Activated T-helper 1 cell treated with anti-CD3 and anti-CD28 coated beads, Interleukin-2, amount 50 U/mL, for 16 hours (primary cell): ENCODE measurements around the gene CRYAA.
"Not testable (repeated sequence)": the region's sequence is repeated elsewhere in the genome, so short reads cannot be mapped to it uniquely, and the experiment has no call there.

Source experiments
- DNase-seq, 2 donors: peaks; one replicate each; pipeline ENCODE4 v3.0.0-alpha.2; 2020; ENCODE audit warnings: low read depth in 1 of 2, low spot score in 1 of 2

The CRYAA gene

DNA sequence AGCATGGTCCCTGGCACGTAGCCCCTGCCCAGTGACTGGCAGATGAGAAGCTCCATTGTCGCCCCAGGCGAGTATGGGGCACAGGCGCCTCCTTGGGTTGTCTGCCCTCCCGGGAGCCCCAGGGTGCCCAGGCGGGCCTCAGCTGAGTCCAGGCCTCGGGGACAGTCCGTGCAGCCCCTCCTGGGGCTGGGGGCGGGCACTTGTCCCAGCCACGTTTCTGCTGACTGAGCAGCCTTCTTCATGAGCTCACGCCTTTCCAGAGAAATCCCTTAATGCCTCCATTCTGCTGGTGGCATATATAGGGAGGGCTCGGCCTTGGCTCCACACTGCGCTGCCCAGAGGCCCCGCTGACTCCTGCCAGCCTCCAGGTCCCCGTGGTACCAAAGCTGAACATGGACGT is at the start of gene CRYAA:
Gene CRYAA (plus strand): TSS at position 301 of the 400 bp plus-strand sequence. CDS start 92 bp downstream, at position 393.
- not testable (repeated sequence) for DNase-seq

- not testable (repeated sequence) for DNase-seq
These were observed 38.7 kb upstream of the CRYAA start for GRCh38 chr21:43130094-43130493.

- not testable (repeated sequence) for DNase-seq
These were observed 34.3 kb upstream of the CRYAA start for GRCh38 chr21:43134520-43134919.

DNA sequence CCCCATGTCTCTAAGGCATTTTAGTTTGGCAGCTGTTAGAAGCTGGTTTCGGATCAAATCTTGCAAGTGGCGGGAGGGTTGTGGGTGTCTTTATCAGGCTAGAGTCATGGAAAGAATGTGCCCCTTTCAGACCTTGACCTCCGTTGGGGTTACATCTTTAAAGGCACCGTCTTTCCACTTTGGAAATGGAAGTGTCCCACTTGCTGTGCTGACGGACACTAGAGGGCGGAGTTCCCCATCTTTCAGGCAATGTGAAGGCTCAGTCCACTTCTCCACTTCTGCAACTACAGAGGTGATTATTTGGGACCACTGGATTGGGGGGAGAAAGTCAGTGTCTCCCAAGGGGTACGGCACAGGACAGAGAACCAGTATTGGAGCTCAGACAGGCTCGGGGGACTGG is 29.9 kb upstream of the CRYAA start:
- not testable (repeated sequence) for DNase-seq

DNA sequence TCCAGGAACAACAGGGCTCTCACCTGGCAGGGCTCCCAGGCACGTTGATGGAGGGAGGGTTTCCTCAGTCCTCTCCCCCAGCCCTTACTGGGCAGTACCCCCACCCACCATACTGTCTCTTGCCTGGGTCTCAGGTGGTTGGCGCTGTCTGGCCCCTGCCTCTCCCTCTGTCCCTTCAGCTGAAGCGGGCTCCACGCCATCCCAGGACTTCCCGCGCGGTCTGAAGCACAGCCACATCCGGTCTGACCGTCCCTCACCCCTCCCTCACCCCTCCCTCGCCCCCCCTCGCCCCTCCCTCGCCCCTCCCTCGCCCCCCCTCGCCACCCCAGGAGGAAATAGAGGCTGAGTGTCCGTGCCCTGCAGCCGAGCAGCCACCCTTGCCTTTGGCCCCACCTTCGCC is 27.4 kb upstream of the CRYAA start:
- not testable (repeated sequence) for DNase-seq

DNA sequence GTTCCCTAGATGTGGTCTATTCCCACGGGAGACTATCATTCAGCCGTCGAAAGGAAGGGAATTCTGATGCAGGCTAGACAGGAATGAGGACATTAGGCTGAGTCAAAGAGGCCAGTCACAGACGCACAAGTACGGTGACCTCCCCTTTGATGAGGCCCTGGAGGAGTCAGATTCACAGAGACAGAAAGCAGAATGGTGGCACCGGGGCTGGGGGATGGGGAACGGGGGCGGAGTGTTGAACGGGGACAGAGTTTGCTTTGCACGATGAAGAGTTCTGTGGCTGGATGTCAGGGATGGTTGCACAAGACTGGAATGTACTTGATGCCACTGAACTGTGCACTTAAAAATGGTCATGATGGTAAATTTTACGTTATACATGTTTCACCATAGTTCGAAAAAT is 22.2 kb upstream of the CRYAA start:
- not testable (repeated sequence) for DNase-seq

- not testable (repeated sequence) for DNase-seq
These were observed 20.8 kb upstream of the CRYAA start for GRCh38 chr21:43147999-43148398.

GRCh38 chr21:43149344-43149743 is 19.5 kb upstream of the CRYAA start:
- DNase-seq: not testable (repeated sequence)

DNA sequence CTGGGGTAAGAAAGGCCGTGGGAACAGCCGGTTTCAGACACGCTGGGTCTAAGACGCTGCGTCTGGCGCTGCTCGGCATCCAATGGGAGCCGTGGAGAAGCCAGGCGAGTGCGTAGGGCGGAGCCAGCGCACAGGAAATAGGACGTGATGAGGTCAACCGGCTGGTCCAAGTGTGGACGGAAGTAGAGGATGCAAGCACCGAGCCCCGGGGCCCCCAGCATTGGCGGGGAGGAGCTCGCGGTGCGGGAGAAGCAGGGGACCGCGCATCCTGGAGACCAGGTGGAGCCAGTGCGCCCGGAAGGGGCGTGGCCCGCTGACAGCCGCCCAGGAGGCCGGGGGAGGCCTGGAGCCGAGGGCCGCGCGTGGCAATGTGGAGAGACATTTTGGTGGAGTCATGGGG is 15.2 kb upstream of the CRYAA start:
- not testable (repeated sequence) for DNase-seq

GRCh38 chr21:43159279-43160175 is 9.3 kb upstream of the CRYAA start:
- not testable (repeated sequence) for DNase-seq

GRCh38 chr21:43161826-43162707 is 6.7 kb upstream of the CRYAA start:
- not testable (repeated sequence) for DNase-seq

DNA sequence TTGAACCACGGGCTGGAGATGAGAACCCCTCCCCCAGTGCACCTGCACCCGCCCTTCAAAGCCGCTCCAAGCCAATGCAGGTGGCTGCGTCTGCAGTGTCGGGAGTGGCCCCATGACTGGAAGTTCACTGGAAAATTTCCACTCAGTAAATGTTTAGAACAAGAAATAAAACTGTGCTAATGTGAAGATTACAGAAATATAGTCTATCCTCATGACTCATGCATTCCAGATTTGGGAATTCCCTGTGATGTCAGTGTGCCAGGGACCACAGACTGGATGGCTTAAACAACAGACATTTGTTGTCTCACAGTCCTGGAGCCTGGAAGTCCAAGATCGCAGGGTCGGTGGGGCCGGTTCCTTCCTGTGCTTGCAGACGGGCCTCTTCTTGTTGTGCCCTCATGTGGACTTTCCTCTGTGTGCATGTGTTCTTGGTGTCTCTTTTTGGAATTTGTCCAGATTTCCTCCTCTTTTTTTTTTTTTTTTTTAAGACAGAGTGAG is 6.1 kb upstream of the CRYAA start:
- not testable (repeated sequence) for DNase-seq

GRCh38 chr21:43164823-43165222 is 4.0 kb upstream of the CRYAA start:
- DNase-seq: not testable (repeated sequence)

- not testable (repeated sequence) for DNase-seq
These were observed 3.1 kb upstream of the CRYAA start for GRCh38 chr21:43165734-43166133.

- DNase-seq: not testable (repeated sequence)
These were observed 550 bp downstream of the CRYAA start for GRCh38 chr21:43169230-43169886.

GRCh38 chr21:43169891-43170290 is 1.1 kb downstream of the CRYAA start:
- DNase-seq: not testable (repeated sequence)

DNA sequence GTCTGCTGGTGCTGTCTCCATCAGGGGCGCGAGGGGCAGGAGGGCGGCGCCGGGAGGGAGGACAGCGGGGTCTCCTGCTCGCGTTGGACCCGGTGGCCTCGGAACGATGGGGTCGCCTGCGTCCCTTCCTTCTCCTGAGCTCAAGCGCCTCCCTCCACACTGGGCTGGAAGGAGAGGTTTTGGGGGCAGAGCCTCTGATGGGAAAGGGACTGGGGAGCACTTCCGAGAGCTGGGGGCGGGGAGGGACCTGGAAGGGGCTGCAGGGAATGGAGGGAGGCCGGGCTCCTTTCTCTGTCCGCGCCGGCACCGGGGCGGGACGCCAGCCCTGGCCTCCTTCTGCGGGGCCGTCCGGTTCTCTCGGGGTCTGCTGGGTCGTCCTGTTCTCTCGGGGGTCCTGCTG is 4.0 kb downstream of the CRYAA start:
- DNase-seq: not testable (repeated sequence)

- DNase-seq: not testable (repeated sequence)
These were observed 4.6 kb downstream of the CRYAA start for GRCh38 chr21:43173438-43173837.

DNA sequence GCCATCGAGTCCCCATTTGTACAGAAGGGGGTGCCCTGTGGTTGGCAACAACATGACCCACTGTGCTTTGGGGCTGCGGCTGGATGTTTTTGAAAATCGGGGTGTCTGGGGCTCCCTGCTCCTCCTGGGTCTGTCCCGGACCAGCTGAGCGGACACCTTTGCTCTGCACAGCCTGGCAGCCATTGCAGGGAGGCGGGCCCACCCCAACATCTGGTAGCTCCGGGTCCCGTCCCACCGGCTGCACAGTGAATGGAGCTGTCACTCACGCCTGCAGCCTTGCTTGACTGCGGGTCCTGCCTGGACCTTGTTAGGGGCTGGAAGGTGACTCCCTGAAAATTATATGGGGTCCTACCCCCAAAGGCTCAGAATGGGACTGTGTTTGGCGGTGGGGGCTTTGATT is 5.1 kb downstream of the CRYAA start:
- DNase-seq: not testable (repeated sequence)

DNA sequence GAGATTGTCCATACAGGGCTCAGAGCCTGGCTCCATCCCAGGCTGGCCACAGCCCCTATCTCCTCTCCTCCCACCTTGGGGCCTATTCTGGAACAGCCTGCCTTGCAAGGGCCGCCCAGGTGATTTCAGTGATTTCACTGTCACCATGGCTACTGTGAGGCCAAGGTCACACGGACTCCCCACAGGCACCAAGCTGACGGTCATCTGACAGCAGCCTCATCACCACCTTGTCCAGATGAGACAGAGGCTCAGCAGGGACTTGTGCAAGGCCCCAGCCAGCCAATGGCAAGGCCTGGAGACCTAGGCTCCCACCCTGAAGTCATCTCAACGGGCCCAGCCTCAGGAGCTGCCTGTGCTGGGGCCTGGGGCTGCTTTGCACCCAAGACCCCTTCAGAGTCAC is 6.2 kb downstream of the CRYAA start:
- not testable (repeated sequence) for DNase-seq

GRCh38 chr21:43176621-43177020 is 7.8 kb downstream of the CRYAA start:
- not testable (repeated sequence) for DNase-seq
